ENCODE data around the gene MANSC4. TPM values are rescaled to one million over a fixed set of nuclear protein-coding genes. Genes with fewer than 3 reads are reported as not detected.

Gene MANSC4
- not detected in 2 replicates for total RNA-seq (ENCODE audit: low replicate concordance)

- TF ChIP-seq, protein P1, sequence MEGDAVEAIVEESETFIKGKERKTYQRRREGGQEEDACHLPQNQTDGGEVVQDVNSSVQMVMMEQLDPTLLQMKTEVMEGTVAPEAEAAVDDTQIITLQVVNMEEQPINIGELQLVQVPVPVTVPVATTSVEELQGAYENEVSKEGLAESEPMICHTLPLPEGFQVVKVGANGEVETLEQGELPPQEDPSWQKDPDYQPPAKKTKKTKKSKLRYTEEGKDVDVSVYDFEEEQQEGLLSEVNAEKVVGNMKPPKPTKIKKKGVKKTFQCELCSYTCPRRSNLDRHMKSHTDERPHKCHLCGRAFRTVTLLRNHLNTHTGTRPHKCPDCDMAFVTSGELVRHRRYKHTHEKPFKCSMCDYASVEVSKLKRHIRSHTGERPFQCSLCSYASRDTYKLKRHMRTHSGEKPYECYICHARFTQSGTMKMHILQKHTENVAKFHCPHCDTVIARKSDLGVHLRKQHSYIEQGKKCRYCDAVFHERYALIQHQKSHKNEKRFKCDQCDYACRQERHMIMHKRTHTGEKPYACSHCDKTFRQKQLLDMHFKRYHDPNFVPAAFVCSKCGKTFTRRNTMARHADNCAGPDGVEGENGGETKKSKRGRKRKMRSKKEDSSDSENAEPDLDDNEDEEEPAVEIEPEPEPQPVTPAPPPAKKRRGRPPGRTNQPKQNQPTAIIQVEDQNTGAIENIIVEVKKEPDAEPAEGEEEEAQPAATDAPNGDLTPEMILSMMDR (IDR thresholded peaks at IDR 0.05; ENCODE audit: insufficient read depth, low read length) = no peak
- DNase-seq (ENCODE audit: low read depth) = peak; percentile 68
- H3K4me3 ChIP-seq (ENCODE audit: low read depth, low read length) = peak within 1 kb of the TSS; percentile 89
These were observed at the start of gene MANSC4, which contains the start of gene KLHL42 for GRCh38 chr12:27779920-27780611. Gene MANSC4 (minus strand): TSS chr12:27780236. CDS start chr12:27771276, 8,960 bp downstream. Gene KLHL42 (plus strand): TSS chr12:27780233. CDS start chr12:27780331, 98 bp downstream.

DNA sequence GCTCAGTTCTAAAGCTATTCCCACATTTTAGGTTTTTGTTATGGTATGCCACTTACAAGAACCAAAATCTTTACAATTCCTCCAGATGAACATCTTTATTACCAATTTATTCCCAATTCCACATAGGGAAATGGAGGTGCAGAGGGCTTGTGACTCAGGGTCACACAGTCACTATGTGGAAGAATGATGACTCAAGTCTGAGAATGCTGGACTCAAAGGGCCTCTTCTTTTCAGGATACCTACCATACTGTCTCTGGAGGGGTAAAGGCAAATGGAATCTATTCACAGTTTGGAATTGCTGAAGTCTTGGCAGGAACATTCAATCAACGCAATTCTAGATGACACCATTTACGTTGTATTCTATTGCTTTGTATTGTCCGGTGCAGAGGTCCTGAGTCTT is 48.2 kb upstream of the MANSC4 start:
- no peak overlapping the region for H3K4me3 ChIP-seq (ENCODE audit: low read depth, low read length)
- no peak for DNase-seq (ENCODE audit: low read depth)
- TF ChIP-seq, protein P1 (IDR thresholded peaks at IDR 0.05; ENCODE audit: insufficient read depth, low read length) = no peak

- no peak overlapping the region for H3K4me3 ChIP-seq (ENCODE audit: low read depth, low read length)
- TF ChIP-seq, protein P1 (IDR thresholded peaks at IDR 0.05; ENCODE audit: insufficient read depth, low read length) = no peak
- DNase-seq (ENCODE audit: low read depth) = no peak
These were observed 46.0 kb upstream of the MANSC4 start for GRCh38 chr12:27826076-27826475.

GRCh38 chr12:27824126-27824842 is 44.2 kb upstream of the MANSC4 start:
- TF ChIP-seq, protein P1 (IDR thresholded peaks at IDR 0.05; ENCODE audit: insufficient read depth, low read length) = no peak
- no peak for DNase-seq (ENCODE audit: low read depth)
- H3K4me3 ChIP-seq (ENCODE audit: low read depth, low read length) = no peak overlapping the region

DNA sequence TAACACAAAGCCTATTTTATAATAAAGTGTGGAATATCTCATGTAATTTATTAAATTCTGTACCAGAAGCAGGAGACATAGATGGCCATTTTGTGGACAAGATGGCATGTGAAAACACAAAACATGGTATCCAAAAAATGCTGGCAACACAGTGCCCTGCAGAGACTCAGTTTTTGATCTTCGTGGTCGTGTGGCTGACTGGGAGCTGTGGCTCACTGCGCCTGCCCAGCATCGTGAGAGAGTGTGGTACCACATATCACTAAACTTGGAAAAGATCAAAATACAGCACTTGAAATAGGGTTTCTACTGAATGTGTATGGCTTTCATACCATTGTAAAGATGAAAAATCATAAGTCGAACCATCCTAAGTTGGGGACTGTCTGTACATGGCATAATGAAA is 43.0 kb upstream of the MANSC4 start:
- H3K4me3 ChIP-seq (ENCODE audit: low read depth, low read length) = no peak overlapping the region
- no peak for DNase-seq (ENCODE audit: low read depth)
- TF ChIP-seq, protein P1 (IDR thresholded peaks at IDR 0.05; ENCODE audit: insufficient read depth, low read length) = no peak

GRCh38 chr12:27822076-27822712 is 42.2 kb upstream of the MANSC4 start:
- TF ChIP-seq, protein P1 (IDR thresholded peaks at IDR 0.05; ENCODE audit: insufficient read depth, low read length) = no peak

More at GRCh38 chr12:27822076-27822712, 42.2 kb upstream of the MANSC4 start:
- DNase-seq (ENCODE audit: low read depth) = peak; percentile 65
- H3K4me3 ChIP-seq (ENCODE audit: low read depth, low read length) = no peak overlapping the region

Data from fibroblast of the aortic adventitia (primary cell).